Measurements from ENCODE around the gene SYT5.
"Not testable (repeated sequence)": the region's sequence is repeated elsewhere in the genome, so short reads cannot be mapped to it uniquely, and the experiment has no call there.

SYT5 gene

DNA sequence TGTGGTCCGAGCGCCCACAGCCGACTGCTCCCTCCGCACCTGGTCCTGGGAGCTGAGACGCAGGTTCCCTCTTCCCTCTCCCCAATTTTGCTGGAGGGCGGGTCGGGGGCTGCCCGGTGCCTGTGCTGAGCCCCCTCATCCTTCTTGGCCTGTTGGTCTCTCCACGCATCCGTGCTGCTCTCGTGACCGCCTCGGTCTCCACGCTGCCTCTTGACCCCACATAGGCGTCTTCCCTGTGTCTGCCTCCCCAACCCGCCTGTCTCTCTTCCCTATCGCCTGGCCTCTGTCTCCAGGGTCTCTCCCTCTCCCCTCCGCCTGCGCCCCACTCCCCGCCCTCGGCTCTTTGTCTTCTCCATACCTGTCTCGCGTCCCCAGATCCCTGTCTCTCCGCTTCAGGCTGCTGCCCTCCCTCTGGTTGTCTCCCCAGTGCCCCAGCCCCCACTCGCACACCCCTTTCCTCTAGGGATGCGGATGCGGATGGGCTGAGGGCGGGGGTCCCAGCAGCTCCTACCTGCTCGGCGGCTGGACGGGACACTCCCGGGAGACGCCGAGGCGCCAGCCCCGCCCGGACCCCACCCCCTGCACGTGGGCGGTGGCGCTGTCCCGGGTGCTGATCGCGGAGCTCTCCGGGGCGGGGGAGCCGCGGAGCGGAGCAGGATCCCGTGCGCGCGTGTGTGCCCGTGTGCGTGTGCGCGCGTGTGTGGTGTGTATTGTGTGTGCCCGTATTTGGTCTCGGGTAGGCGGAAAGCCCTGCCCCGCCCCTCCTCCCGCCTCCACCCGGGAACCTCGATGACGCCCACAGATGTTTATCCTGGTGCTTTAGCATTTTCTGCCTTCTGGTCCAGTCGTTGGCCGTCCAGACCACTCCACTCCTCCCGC is at the start of gene SYT5:
Gene SYT5, minus strand, starts transcription at position 684 of the 879 bp plus-strand sequence. CDS start 1,248 bp downstream, outside the sequence.
- no peak for DNase-seq

DNA sequence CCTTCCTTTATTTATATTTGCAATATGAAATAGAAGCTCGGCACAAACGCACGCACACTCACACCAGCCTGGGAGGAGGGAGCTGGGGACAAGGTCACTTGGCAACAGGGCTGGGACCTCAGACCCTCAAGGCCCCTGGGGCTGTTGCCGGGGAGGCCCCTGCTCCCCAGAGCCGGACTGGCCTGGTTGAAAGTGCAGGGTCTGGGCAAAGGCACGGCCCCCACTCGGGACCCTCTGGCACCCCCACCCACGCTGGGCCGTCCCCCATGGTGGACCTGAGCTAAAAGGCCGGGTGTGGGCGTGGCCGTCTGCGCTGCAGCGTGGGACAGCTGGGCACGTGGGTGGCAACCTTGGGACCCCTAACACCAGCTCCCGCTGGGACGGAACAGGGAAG is 49.7 kb upstream of the SYT5 start:
- no peak for DNase-seq

DNA sequence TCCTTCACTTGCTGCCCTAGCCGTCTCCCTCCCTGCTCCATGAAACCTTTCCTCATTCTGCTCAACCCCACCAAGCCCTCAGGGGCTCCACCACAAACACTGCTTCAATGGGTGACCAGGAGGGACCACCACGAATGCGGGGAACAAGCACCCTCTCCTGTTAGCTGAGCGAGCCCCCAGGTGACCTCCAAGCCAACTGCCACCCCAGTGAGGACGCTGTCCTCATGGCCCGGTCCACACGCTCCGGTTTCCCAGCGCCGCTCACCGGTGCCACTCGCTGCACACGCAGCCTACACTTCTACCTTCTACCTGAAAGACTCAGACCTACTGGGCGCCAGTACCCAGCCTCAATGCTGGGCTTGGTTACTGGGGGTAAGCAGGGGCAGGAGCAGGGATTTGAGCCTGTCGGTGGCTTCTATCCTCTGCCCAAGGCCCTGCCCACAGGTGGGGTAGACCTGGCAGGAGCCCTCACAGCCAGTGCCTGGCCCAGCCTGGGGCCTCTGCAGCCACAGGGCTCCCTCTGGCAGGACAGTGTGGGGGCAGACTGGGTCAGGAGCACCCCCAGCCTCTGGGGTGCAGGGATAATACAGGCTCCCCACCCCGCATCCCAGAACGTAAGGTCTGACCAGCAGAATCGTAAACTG is 49.2 kb upstream of the SYT5 start:
- DNase-seq: no peak

DNA sequence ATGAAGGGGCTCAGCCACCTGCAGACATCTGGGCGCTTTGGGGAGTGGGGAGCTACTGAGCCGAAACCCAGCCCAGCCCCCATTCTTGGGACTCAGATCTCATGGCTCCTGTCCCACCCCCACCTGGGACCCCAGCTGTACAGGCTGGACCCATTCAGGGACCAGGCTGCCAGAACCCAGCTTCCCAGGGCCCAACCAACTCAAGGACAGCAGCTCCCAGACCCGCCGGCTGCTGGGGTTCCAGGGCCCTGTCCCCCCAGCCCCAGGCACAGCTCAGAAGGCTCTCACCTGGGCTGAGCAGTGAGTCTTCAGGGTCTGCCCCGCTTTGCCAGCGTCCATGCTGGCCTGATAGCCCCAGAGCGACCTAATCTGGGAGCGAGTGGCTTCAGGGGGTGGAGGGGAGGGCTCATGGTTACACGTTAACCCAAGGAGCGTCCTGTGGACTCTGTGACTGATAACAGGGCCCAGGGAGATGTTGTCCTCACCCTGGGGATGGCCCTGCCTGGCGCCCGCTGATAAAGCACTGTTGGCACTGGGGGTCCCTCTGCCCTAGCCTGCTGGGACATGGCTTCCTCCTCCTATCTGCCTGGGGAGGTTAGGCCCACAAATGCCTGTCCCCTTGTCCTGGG is 48.4 kb upstream of the SYT5 start, which contains the start of gene TMEM86B:
Gene TMEM86B, minus strand, starts transcription at position 361 of the 629 bp plus-strand sequence. Its CDS starts 22 bp downstream, at position 339.
- no peak for DNase-seq

DNA sequence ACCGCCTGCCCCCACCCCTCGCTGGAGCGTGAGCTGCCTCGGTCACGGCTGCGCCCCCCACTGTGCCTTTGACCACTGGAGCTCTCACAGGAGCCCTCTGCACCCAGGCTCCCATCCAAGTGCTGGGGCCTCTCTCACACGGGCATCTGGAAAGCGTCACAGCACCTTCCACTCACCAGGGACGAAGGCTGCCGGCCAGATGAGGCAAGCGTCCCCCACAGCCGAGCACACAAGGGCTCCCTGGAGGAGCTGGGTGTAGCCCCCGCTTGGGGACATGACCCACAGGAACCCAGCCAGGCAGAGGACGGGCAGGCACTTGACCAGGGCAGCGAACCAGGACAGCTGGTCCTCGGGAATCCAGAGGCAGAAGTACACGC is 47.9 kb upstream of the SYT5 start:
- DNase-seq: no peak

DNA sequence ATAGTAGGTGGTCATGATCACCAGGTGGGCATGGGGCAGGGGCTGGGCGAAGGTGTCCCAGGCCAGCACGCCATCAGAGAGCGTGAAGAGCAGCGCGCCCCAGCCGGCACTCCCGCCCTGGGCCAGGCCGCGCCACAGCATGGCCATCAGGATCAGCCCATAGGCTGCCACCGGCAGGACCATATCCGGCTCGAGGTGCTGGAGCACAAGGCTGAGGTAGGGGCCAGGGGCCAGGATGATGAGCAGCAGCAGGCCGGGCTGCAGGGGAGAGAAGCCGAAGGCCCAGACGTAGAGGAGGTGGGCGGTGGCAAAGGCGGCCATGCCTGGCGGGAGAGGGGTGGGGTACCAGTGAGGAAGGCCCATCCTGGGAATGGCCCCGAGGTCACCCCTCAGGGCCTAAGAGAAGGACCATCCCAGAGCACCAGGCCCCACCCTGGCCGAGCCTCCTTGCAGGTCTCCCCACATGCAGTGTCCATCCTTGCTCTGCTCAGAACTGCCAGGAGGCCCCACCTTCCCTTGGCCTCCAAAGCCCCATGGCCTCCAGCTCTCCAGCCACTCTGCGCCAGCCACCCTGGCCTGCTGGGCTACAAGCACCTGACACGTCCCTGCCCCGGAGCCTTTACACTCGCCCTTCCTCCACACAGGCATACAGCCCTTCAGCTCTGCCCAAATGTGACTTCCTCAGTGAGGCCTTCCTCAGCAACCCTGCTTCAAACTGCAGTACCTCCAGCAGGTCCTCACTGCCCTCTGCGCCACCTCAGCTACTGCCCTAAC is 47.3 kb upstream of the SYT5 start:
- DNase-seq: no peak

DNA sequence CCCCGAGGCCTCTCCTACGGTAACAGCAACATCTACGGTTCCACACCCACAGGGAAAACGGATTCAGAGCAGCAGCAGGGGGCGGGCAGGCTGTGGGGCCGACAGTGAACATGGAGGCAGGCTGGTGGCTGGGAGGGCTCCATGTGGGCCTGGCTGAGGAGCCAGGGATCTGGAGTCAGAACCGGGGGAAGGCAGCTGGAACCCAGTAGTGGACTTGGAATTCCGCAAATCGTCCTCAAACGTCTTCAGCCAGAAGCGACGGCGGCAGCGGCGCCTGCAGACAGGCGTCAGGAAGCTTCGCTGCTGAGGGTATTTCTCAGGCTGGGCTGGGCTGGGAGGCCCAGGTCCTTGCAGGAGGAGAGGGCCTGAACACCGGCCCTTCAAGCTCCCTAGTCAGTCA is 46.7 kb upstream of the SYT5 start:
- DNase-seq: no peak

DNA sequence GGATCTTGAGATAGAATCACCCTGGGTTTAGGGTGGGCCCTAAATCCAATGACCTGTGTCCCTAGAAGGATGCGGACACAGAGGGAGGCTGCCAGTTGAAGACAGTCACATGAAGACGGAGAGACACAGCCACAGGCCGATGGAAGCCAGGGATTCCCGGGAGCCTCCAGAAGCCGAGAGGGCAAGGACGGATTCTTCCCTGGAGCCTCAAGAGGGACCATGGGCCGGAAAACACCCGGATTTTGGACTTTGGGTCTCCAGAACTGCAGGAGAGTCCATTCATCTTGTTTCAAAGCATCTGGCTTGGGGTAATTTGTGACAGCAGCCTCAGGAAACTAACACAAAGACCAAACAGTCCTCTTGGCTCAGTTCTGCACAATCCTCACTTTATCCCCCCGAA is 46.2 kb upstream of the SYT5 start:
- no peak for DNase-seq

DNA sequence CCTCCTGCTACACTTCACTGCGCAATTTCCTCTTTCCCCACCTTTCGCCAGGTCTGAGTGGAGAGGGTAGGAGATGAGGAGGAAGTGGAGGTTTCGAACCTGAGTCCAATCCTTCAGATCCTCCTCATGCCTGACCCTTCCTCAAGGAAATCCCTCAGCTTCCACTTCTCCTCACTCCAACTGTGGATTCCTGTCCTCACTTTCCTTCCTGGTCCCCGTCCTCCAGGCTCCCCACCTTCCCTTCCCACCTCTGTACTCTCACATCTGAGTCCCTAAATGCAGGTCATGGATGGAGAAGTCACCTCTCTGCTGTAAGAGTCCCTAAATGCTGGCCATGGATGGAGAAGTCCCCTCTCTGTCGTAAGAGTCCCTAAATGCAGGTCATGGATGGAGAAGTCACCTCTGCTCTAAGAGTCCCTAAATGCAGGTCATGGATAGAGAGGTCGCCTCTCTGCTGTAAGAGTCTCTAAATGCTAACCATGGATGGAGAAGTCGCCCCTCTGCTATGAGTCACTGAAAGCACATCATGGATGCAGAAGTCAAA is 45.4 kb upstream of the SYT5 start:
- no peak for DNase-seq

DNA sequence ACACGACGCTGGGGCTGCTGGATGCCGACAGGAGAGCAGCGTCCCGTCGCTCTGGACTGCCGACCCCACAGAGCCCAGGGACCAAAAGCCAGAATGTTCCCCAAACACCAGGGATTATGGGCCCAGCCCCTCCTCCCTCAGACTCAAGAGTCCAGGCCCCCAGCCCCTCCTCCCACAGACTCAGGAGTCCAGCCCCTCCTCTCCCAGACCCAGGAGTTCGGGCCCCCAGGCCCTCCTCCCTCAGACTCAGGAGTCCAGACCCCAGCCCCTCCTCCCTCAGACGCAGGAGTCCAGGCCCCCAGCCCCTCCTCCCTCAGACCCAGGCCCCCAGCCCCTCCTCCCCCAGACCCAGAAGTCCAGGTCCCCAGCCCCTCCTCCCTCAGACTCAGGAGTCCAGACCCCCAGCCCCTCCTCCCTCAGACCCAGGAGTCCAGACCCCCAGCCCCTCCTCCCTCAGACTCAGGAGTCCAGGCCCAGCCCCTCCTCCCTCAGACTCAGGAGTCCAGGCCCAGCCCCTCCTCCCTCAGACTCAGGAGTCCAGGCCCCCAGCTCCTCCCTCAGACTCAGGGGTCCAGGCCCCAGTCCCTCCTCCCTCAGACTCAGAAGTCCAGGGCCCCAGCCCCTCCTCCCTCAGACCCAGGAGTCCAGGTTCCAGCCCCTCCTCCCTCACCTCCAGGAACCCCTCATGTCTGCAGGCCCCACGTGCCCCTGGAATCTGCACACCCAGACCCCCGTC is 44.8 kb upstream of the SYT5 start:
- not testable (repeated sequence) for DNase-seq

DNA sequence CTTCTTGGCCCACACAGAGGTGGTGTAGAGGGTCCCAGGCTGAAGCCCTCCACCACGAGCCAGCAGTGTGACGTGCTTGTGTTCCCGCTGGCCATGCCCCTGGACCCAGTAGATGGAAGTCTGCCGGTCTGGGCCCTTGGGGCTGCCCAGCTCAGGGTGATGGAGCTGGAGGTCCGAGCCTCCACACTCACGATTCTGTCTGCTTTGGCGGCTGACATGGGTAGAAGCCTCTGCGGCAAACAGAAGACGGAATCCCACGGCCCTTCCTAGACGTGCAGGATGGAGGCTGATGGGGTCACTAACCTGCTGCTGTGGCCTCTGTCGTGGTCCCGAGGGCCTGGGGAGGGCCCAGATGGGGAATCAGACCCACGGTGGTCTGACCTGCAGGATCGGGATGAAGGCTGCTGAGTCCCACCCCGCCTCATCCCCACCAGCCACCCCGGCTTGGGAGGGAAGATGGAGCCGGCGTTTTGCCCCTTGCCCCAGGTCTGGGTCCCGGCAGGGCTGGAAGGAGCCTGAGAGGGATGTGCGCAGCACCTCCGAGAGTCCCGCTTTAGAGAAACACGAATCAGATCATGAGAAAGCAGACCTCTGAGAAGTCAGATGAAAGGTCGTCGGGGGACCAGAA is 44.1 kb upstream of the SYT5 start:
- DNase-seq: no peak

DNA sequence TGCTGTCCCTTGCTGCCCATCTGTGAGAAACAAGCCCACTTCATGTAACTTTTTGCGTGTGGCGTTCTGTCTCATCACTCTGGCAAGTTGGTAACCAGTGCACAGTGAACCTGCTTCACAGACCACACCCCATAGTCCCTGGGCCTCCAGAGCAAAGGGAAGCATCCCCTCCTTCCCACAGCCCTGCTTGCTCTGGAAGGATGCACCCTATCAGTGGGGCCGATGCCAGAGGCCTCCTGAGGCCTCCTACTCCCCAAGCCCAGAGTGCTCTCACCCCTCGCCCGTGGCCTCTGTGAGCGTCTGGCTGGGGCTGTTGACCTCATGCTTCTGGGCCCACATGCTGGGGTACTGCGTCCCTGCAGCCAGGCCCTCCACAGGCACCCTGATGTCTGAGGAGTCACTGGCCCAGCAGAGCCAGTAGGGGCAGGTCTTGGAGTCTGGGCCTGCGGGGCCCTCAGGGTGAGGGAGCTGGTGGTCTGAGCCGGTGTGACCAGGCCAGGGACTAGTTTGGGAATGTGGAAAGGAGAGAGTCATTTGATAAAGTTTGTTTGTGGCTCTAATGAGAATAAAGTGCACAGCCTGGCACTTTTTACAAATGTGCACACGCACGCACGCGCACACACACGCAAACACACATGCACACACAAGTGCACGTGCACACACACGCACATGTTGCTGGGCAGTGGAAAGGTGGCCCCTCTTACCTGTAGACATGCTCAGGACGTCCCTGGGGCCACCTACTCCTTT is 43.4 kb upstream of the SYT5 start:
- no peak for DNase-seq

DNA sequence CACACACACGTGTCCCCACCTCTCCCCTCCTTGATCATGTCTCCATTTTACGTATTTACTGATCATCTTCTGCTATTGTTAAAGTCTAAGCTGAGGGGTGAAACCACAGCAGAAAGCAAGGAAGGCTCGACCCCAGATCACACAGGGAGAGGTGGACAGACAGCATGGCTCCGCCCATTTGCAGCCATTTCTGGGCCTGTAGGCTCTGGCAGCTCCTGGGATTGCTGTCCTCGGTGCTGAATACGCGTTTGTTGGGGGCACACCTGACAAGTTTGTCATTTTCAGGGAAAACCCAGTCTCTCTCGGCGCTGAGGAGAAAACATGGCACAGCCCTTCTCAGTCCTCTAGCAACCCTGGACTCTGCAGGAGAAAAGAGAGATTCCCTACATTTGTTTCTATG is 40.4 kb upstream of the SYT5 start:
- DNase-seq: no peak

DNA sequence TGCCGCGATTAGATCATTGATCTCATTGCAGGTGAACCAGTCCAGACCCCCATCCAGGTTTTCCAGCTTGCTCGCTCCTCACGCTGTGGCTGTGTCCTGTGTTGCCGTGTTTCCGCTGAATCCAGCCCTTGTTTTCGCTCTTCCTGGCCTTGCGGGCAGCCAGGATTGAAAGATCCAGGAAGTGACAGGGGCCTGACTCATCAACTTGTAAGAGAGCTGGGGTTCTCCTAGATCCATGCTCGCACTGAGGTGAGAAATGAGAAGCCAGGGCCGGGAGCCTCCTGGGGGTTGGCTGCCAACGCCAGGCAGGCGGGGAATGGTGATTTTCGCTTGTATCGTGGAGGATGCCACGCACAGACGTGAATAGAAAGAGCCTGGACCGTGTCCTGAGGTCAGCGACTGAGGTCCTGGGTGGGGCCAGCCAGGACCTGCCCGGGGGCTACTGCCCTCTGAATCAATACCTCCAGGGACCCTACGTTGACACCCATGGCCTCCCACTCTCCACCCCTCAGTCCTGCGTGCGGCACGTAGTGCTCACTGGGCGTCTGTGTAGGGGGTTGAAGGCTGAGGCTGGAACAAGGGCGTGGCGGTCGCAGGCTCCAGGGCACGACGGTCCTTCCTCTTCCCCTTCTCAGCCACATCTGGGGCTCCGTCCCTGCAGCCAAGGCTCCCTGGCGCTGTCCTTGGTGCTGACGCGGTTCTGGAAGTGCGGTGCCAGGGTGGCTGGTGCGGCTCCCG is 36.5 kb upstream of the SYT5 start:
- peak; percentile 97 for DNase-seq

DNA sequence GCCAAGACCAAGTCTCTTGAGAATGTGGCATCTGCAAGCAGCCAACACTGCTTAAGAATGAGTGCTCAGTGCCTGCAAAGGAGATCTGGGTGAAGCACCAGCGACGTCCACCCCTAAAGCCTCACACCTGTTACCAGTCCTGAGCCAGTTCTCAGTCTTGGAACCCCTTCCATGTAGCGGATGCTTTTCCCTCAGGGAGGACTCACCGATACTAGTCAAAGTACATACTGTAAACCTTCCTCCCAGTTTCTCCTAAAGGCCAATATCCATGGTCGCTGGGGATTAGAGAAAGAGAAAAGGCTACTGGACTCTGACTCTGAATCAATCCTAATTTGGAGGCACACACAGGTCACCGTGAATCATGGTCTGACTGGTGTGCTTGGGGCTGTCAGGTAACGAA is 33.5 kb upstream of the SYT5 start:
- no peak for DNase-seq

DNA sequence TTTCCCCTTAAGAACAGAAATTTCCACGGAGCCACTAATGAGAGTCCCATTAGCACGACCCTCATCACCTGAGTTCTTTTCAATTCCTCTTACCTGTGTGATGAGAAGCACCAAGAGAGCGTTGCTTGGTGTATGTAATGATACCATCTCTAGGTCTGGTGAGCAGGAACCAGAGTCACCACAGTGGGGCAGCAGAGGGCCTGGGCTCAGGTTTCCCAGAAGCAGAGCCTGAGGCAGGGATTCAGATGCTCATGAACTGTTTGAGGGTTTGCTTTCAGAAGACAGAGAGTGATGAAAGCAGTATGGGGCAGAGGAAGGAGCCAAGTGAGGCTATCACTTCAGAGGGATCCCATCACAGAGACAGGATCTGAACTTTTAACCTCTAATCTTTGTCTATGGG is 32.4 kb upstream of the SYT5 start:
- DNase-seq: peak; percentile 75

DNA sequence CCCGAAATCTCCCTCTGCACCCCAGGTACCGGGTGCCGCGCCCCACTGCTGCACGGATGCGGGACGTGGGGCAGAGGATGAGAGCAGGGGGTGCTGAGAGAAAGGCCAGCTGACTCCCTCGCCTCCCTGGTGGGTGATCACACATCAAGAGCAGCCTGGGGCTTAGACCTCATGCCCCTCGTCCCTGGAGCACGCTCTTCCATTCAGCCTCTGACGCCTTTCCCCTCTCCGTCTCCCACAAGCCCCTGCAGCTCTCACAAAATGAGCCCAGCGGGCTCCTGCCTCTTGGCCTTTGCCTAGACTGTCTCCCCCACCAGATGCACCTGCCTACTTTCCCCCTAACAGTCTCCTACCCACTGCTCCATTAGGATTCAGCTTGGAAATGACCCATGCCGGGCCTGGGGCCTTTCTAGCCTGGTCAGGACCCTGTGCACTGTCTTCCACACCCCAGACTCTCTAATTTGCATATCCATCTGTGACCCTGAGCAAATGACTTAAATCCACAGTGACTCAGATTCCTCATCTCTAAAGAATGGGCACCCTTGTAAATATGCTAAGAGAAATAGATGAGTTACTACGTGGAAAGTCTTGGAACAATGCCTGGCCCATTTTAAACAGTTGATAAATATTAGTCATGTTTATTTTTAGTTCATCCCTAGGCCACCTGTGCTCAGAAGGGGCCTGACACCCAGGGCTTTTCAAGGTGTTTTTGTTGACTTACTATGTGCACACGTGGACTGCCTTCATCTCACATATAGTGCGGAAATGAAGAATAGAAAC is 29.8 kb upstream of the SYT5 start:
- no peak for DNase-seq

DNA sequence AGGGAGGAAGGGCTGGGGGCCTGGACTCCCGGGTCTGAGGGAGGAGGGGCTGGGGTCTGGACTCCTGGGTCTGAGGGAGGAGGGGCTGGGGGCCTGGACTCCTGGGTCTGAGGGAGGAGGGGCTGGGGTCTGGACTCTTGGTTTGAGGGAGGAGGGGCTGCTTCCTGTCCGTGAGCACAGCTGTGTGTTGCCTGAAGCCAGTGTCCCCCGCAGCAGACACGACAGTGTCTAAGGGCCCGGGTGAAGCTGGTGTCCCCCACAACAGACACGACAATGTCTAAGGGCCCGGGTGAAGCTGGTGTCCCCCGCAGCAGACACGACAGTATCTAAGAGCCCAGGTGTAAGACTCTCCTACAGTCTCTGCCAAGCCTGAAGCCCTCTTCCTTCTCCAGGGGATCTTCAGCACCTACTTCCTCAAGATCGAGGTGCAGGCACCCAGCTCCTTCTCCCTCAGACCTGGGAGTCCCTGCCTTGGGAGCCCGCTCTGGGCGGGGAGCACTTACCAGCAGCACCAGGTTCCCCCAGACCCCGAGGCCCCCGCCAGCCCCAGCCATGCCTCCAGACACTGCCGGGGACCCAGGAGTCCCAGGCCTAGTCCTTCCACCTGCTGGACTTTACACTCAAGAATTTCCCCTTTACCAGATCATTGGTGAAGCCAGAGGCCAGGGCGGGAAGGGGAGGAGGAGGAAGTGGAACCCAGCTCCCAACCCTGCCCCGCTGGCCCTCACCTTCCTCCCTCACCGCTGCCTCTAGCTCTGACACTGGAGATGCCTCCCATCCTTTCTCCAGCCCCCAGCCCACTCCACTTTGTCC is 29.0 kb upstream of the SYT5 start, which contains the start of gene PTPRH:
Gene PTPRH, minus strand, starts transcription at position 622 of the 813 bp plus-strand sequence. Its CDS starts 68 bp downstream, at position 554.
- DNase-seq: no peak
